ENCODE results near the gene WDR86.

Gene WDR86

DNA sequence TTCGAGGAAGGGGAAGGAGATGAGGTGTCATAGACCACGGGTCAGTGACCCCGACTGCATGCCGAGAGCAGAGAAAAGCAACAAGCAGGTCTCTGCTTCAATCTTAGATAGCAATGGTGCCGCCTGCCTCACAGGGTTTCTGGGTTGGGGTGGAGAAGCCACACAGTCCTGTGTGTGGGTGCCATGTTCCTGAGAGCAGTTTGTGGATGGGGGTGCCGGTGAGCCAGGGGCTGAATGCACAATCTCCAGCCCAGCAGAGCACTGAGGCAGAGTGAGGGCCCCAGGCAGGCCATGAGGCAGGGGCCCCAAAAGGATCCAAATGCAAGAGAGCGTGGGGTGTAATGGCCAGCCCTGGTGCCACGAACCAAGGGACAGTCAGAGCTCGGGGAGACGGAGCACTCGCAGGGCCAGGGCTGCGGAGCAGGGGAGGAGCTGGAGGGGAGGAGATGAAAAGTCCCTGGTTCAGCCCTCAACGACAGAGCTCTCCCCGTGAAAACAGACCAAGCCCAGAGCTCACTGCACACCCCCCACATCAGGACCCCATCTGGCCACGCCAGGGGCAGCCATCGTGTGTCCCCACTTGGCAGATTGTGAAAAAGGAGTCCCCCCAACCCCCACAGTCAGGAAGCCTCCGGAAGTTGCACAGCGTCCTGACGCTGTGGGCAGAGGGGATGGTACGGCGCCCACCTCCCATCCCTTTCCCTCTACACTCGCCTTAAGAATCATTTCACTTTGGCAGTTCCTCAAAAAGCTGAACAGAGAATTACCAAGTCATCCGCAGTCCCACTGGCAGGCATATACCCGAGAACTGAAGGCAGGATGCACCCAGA lies 19.9 kb downstream of the WDR86 start:
- DNase-seq, result no peak

DNA sequence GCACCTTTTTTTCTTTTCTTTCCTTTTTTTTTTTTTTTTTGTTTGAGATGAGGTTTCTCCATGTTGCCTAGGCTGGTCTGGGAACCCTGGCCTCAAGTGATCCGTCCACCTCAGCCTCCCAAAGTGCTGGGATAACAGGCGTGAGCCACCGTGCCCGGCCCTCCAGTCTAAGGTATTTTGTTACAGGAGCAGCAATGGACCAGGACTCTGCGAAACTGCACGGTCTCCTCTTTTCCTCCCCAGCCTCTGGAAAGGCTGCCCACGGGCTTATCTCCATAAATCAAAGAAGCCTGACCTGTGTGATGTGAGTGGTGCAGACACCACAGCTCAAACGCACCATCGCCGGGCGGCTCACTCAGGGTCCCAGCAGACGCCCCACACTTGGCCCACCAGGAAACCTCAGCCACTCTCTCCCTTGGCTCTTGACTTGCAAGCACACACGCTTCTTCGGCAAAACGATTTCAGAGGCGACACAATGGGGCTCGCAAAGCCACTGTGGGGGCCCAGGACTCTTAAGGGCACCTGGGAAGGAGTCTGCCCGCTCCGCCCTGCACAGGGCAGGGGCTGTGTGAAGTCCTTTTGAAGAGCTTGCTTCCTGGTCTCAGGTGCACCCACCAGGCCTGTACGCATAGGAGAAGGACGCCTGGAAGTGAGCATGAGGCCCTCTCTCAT lies 20.6 kb downstream of the WDR86 start:
- DNase-seq, result no peak

DNA sequence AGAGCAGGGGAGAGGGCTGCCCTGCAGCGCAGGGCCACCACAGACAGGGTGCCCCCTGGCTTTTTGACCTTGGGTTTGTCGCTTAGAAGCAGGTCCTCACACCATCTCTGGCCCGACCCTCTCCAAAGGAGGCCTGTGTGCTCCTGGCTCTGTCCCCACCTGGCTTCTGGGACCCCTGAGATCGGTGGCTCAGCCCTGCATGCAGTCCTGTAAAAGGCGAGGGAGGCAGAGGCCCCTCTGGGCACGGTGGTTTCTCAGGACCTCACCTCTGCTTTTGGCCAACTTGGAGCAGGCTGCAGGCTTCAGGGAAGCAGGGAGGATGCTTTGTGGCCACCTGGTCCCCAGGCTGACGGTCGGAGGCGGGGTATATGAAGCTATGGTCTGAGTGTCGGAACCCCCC lies 21.4 kb downstream of the WDR86 start:
- DNase-seq, result no peak

DNA sequence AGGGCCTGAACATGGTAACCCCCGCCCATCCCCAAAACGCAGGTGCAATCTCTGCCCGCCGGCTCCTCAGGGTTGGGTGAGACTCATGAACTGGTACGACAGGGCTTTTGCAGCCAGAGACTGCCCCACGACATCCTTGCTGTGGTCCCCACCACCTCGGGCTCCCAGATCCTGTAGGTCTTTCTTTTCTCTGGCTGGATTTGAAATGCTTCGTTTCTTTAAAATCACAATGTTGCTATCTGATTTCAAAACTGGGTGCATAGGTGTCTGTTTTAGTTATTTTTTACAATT lies 21.9 kb downstream of the WDR86 start:
- no peak for DNase-seq

DNA sequence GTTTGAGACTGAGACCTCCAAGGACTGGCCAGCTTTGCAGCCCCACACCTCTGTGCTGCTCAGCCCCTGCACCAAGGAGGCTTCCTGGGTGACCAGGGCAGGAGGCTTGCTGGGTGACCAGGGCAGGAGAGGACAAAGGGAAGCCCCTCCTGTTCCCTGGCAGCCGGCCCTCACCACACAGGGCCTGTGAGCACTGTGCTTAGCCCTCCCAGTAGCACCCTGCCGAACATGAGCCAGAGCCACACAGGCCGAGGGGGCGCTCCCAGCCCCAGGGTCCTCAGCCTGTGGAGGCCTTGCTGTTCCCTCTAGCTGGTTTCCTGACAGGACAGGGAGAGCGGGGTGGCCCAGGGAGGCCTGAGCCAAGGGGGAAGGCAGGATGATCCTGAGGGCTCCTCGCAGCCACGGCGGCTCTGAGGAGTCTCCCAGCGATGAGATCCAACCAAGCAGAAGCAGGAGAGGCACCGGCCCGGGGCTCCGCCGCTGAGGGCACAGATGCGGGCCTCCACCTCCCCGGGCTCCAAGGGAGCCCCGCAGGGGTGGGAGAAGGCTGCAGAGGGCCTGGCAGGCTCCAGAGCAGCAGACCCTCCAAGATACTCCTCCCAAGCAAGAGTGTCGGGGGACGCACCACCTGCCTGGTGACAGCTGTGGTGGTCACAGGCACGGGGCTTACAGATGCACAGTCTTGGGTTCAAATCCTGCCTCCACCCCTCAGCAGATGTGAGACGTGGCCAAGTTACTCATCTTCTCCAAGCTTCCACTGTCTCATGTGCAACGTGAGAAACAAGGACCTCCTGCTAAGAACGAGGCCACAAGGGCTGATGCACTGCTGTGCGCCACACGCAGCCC lies 22.5 kb downstream of the WDR86 start:
- no peak for DNase-seq

DNA sequence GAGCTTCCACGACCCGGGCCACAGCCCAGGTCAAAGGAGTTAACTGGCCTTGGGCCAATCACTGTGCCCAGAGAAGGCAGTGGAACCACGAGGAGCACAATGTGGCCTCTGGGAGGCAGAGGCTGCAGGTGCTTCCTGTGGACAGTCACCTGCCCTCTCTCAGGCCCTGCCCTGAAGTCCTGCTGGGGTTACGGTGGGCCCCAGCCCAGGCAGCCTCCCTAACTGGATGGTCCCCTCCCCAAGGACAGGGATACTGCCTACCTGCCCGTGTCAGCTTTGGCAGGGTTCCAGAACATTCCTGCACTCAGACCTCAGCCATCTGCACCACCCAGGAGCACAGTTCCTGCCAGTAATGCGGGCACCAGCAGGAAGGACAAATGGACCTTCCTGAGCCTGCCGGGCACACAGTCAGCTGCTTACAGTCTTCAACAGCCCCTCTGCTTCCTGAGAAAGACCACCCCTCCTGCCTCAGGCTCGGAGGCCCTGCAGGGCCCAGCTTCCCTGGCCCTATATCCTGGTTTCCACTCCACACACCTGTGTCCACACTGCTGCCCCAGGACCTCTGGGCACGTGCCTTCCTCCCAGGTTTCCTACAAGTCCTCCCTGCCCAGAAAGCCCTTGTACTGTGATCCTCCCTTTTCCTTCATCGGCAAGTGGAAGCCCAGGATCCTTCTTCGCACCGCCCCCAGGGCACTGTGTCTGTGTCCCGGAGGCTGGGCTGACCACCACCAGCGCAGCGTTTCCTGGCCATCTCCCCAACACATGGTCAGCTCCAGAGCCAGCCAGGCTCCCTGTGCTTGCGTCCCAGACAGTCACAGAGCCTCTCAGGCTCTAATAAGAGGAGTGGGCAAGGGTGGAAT lies 23.3 kb downstream of the WDR86 start:
- DNase-seq, result no peak

DNA sequence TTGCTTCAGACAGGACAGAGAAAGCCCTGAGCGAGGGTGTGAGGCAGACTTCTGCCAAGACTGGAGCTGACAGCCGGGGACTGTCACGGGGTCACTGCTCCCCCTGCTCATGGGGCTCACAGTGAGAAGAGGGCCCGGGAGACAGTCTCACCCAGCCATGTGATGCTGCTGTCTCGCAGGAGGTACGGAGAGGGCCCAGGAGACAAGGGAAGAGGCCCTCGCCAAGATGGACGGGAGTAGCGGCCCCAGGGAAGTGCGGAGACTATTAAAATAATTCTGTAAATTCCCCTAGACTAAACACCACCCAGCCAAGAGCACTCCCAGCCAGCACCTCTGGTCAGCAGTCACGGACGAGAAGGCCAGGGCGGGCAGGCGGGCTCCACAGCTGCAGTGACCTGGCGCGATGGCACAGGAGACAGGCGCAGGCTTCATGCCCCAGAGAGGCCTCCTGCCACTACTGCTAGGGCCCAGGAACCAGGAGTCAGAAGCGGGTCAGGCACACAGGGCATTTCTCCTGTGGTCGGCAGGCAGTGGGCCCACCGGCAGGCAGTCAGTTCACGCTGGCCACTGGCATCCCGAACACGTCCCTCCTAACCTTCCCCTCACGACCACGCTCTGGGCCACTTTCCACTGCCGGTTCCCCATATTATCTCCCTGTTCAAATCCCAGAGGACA lies 24.1 kb downstream of the WDR86 start:
- DNase-seq, result no peak

DNA sequence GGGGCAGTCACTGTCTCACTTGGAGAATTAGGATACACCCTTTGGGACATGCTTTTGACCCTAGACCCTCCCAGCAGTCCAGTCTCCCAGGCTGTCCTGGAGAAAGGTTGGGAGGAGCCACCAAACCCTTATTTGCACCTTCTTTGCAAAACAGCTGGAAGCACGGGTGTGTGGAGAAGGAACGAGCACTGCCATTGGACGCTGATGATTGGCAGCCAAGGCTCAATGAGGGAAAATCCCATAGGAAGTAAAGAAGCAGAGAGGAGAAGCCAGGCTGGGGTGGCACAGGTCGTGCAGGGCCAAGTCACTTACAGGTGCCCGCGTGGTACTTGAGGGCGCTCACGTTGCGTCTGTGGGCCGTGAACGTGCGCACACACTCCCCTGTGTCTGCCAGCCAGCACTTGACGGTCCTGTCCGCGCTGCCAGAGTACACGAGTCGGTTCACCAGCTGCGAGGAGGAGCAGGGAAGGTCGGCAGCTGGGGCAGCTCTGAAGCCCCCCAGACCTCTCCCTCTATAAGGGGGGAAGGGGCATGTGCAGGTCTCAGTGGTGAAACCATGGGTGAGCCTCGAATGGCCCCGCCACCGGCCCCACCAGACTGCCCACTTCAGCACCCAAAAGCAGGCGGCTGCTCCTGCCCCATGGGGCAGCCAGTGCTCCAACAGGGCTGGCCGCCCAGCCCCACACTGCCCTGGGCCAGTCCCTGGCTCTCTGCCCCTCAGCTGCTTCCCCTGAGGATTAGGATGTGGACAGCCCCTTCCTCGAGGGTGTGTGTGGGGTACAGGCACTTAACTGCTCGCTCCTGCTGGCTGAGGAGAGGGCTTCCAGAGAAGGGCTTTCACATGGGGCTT lies 24.8 kb downstream of the WDR86 start:
- no peak for DNase-seq

DNA sequence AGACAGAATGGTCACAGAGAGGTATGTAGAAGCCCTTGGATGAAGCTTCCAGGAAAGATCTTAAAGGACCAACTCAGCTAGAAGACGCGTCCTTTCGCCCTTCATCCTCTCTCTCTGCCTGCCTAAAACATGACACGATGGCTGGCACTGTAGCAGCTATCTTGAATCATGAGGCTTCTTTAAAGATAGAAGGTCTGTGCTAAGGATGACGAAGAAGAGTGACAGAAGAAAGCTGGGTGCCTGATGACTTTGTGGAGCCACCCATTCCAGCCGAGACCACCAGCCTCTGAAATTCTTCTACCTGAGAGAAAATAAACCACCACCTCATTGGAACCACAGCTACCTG lies 25.5 kb downstream of the WDR86 start:
- DNase-seq, result no peak

DNA sequence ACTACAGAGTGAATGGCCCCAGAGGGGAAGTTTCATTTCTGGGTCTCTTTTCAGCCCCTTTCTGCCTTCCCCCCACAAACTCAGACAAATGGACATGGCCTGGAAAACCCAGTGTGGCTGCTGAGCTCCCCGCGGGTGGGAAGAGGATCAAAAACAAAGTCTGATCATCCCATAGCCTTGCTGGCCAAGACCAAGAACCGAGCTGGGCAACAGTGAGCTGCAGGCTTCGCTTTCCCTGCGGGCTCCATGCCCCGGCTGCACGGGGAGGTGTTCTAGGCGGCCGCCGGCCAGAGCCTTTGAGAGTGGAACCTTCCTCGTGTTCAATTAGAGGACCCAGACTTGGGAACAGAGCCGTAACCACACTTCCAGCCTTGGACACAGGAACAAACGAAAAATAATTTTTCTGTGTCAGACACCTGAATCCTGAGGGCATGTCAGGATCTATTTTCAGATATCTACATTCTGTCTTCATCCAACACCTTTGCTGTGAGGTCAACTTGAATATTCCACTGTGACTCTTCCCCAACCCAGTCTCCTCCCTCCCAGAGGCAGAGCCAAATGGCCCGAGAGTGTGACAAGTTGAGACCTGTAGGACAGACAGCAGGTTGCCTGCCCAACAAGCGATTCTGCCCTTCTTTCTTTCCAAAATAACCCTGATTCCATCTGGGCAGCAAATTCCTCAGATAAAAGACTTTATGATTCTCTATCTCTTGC lies 26.0 kb downstream of the WDR86 start:
- no peak for DNase-seq

DNA sequence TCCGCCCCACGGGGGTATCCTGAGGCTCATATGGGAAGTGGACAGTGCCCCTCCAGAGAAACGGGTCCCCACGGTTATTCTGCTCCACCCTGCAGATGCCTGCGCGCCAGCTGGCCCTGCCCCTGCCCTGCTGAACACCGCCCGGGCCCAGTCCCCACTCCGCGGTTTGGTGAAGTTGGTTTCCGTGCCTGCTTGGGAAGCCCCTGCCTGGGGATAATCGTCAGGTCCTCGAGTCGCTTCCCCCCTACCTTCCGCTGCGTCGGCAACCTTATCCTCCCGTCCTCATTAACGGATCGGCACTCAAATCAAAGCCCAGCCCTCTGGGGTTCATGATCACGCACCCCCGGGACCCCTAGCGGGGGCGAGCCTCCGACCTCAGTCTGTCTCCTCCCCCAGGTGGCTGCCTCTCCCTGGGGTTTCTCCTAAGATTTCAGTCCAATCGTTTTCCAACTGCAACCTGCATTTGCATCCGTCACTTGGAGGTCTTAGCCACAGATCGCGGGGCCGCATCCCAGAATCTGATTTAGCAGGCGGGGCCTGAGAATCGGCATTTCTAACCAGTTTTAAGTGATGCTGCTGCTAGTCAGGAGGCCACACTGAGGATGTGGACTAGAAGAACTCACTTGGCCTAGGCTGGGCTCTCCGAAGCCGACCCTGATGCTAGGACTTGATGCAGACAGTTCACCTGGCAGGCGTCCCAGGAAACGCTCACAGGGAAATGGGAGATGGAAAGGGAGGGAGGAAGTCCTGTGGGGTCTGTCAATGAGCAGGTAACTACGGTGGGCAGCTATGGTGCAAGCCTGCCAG lies 27.6 kb downstream of the WDR86 start:
- DNase-seq, result peak; percentile 72

DNA sequence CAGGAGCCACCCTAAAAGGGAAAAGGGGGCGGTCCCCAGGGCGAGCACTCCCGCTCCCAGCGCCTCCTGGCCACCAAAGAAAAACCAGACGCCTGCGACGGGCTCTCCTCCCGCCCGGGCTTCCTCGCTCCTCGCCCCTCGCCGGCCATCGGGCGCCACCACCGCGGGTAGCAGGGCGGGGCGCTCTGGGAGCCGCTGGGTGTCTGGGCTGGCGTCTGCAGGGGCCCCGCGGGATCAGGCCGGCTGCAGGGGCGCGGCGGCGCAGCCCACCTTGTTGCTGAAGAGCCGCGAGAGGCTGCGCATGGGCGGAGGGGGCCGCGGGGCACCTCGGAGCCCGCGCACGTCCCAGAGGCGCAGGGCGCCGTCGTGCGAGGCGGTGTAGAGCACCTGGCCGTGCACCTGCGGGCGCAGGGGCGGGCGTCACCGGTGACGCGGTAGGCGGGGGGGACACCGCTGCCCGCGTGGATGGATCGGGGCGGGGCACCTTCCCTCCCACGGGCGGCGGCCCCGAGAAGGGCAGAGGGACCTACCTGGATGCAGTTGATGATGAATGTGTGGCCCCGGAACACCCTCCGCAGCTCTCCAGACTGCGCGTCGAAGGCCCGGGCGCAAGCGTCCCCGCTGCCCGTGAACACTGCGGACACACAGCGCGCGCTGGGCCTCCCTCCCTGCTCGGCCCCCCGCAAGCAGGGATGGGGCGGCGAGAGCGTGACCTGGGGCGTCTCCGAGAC lies 28.3 kb downstream of the WDR86 start:
- DNase-seq, result peak; percentile 75

DNA sequence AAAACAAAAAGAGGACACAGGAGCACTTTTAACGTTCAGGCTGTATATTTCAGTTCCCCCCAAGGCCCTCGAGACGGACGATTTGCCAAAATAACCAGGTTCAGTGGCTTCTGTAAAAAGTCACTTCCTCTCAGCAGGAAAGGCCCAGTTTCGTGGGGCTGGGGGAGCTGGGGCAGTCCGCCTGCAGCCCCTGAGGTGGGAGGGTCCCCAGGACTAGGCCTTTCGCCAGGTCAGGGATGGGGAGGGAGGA lies 28.8 kb downstream of the WDR86 start:
- DNase-seq, result no peak

DNA sequence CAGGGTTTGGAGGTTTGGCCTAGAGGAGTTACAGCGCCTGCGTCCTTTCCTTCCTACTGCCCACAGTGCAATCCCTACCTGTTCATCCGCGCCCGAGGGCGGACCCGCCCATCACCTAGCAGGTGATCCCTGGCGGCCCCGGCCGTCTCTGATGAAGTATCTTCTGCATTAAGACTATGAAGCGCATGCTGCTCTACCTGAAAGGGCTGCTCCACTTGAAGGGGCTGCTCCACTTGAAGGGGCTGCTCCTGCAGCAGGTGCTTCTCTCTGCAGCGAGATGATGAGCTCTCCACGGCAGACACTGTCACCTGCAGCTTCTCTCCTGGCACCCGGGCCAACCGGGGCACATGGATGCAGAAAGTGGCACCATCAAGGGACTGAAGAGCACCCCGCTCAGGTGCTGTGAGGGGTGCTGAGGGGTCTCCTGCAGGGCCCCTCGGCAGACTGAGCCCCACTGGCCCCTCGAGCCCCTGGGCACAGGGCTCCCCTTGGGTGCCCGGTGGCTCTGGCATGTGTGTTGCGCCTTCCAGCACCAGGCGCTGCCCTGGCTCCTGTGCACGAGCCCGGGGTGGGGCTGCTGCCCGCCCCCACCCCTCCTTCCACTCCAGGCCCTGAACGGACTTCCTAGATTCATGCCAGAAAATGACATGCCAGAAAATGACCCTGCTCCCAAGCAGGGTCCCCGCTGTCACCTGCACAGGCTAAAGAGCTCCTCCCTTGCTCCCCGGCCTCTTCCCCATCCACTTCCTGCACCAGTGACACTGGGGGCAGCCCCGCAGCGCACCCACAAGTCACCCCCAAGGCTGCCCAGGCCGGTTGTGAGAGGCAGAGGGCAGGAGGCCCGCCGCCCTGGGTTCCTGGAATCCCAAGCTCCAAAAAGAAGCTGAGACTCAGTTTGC lies 29.4 kb downstream of the WDR86 start:
- DNase-seq, result no peak

DNA sequence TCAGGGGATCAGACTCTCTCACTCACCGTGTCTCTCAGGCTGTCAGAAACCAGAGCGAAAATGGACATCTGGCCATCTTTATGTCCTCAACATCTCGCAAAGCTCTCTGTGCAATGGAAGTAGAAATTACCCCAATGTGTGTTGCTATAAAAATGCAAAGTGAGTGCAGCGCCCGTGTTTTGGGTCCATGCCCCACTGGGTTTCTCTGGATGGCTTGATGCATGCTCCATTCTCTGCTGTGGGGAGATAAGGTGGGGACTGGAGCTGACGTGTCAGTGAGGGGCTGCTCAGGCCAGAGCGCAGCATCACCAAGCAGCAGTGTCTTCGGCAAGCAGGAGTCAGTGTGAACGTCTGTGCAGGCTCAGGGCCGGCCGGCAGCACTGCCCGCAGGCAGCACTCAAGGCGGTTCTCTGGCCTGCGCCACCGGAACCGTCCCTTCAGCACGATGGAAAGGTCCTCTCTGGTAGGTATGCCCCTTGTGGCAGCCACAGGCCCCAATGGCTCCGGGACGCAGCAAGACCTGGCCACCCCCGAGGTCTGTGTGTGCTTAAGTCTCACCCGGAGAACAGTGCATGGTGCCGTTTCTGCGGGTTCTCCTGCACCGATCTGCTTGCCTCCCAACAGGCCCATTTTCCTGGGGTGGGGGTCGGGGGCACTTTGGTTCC lies 30.2 kb downstream of the WDR86 start:
- DNase-seq, result no peak

DNA sequence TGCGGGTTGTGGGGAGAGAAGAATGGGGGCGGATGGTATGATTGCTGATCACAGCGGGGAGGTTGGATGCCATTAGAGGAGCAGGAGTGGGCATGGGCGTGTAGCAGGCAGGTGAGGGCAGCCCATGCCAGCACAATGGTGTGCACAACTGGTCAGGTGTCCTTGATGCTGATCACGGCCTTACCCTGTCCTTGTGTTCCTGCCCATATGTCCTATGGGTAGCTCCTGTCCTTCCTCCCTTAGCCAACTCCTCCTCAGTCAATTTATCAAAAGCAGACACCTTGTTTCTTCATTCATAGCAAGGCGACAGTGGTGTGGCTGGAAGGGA lies 30.7 kb downstream of the WDR86 start:
- DNase-seq, result no peak

DNA sequence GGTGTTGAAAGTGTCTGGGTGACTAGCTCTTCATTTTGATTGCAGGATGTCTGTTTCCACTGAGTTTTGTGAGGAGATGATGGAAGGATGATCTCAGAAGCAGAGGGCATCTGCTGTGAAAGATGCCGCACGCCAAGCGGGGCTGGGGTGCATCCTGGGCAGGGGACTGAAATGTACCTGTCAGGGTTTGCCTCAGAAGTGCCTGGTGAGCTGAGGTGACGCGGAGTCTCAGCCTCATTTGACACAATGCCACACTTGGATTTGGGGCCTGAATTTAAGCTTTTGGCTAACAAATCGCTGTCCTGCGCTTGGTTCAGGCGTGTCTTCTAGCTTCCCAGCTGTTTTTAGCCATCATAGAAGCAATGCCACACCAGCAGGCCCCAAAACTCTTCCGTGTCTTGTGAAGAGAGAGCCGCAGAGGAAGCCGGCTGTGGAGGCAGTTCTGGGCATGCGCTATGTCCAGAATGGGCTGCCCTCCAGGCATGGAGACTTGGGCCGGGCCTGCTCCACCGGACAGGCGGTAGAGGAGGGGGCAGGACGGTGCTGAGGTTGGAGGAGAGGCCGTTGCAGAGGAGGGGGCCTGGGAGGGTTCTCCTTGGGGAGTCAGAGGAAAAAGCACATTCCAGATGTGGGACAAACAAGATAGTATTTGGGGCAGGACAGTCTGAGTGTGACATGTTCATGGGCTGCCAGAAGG lies 31.2 kb downstream of the WDR86 start:
- DNase-seq, result no peak
